BLaER1 treated with 17β-estradiol and CSF1 and Interleukin-3, amounts not matched to agents 10 nM and 100 nM (cell line): ENCODE results near the gene DMRT3.
A peak's percentile ranks its signal among the peaks of the same experiment; 100 is the strongest.

Experiments used
- H3K27ac ChIP-seq, 11 experiments: shearing (Covaris generic); formaldehyde crosslinking; 2 replicates each; pipeline ENCODE4 v1.8.1; 2022
- H3K27me3 ChIP-seq, 11 experiments: shearing (Covaris generic); formaldehyde crosslinking; 2 replicates each; pipeline ENCODE4 v1.8.1; 2022
- H3K36me3 ChIP-seq, 11 experiments: shearing (Covaris generic); formaldehyde crosslinking; 2 replicates each; pipeline ENCODE4 v1.8.1; 2022
- H3K4me1 ChIP-seq, 10 experiments: shearing (Covaris generic); formaldehyde crosslinking; 2 replicates each; pipeline ENCODE4 v1.8.1; 2022
- H3K4me2 ChIP-seq, 11 experiments: shearing (Covaris generic); formaldehyde crosslinking; 2 replicates each; pipeline ENCODE4 v1.8.1; 2022
- H3K4me3 ChIP-seq, 10 experiments: shearing (Covaris generic); formaldehyde crosslinking; 2 replicates each; pipeline ENCODE4 v1.8.1; 2022
- H3K9ac ChIP-seq, 11 experiments: shearing (Covaris generic); formaldehyde crosslinking; 2 replicates each; pipeline ENCODE4 v1.8.1; 2022
- H3K9me3 ChIP-seq, 11 experiments: shearing (Covaris generic); formaldehyde crosslinking; replicated peaks in 1 of 11; 2 replicates each; pipeline ENCODE4 v1.8.1; 2022
- H4K20me1 ChIP-seq, 11 experiments: shearing (Covaris generic); formaldehyde crosslinking; 2 replicates each; pipeline ENCODE4 v1.8.1; 2022
- Cebpa-rat ChIP-seq, 11 experiments: shearing (Covaris generic); IDR thresholded peaks; 2 replicates each; pipeline ENCODE4 v1.8.1; 2022

Gene DMRT3

GRCh38 chr9:948497-948896 is 28.0 kb upstream of the DMRT3 start:
- Histone ChIP-seq H3K27me3 (no peaks in the 10 kb centered on the region), H3K4me3 (no peak overlapping the region), H3K27ac (no peak overlapping the region), H3K9ac (no peak overlapping the region), H3K9me3 (no peaks in the 10 kb centered on the region), H3K36me3 (no peaks in the 10 kb centered on the region), H3K4me1 (no peaks in the 10 kb centered on the region), H4K20me1 (no peaks in the 10 kb centered on the region), H3K4me2 (no peak overlapping the region)
- no peak for TF ChIP-seq Cebpa-rat (IDR thresholded peaks at IDR 0.05)

- no peaks in the 10 kb centered on the region for H4K20me1 ChIP-seq
- H3K27me3 ChIP-seq = no peaks in the 10 kb centered on the region
- no peaks in the 10 kb centered on the region for H3K36me3 ChIP-seq
- no peaks in the 10 kb centered on the region for H3K9me3 ChIP-seq
- no peak for TF ChIP-seq Cebpa-rat (IDR thresholded peaks at IDR 0.05)
- H3K4me2 ChIP-seq = no peak overlapping the region
- no peak overlapping the region for H3K27ac ChIP-seq
- H3K4me3 ChIP-seq = no peak overlapping the region
- no peak overlapping the region for H3K9ac ChIP-seq
- H3K4me1 ChIP-seq = no peaks in the 10 kb centered on the region
Observed at GRCh38 chr9:950139-950538, 26.3 kb upstream of the DMRT3 start.

- TF ChIP-seq Cebpa-rat (IDR thresholded peaks at IDR 0.05) = no peak
- H3K9me3 ChIP-seq = no peaks in the 10 kb centered on the region
Observed at GRCh38 chr9:952546-952945, 23.9 kb upstream of the DMRT3 start.

GRCh38 chr9:959105-959504 is 17.4 kb upstream of the DMRT3 start:
- Histone ChIP-seq H3K27ac (no peak overlapping the region), H3K4me2 (no peak overlapping the region), H3K9me3 (no peaks in the 10 kb centered on the region), H3K4me3 (no peak overlapping the region), H3K36me3 (no peaks in the 10 kb centered on the region), H3K4me1 (peaks cover 0 to 21% (median 10%) of the 10 kb centered on the region in 10 experiments; a peak in 14 of 20 replicates), H3K27me3 (no peaks in the 10 kb centered on the region), H3K9ac (no peak overlapping the region), H4K20me1 (no peaks in the 10 kb centered on the region)
- no peak for TF ChIP-seq Cebpa-rat (IDR thresholded peaks at IDR 0.05)

More at GRCh38 chr9:952546-952945, 23.9 kb upstream of the DMRT3 start:
- no peak overlapping the region for H3K4me3 ChIP-seq
- no peak overlapping the region for H3K27ac ChIP-seq
- H3K4me1 ChIP-seq = no peaks in the 10 kb centered on the region
- H3K27me3 ChIP-seq = no peaks in the 10 kb centered on the region
- H3K36me3 ChIP-seq = no peaks in the 10 kb centered on the region
- H3K4me2 ChIP-seq = no peak overlapping the region
- H4K20me1 ChIP-seq = no peaks in the 10 kb centered on the region
- no peak overlapping the region for H3K9ac ChIP-seq

- Histone ChIP-seq H3K4me2 (no peak overlapping the region), H3K4me1 (peaks cover 0 to 29% (median 18%) of the 10 kb centered on the region in 10 experiments; a peak in 14 of 20 replicates), H3K4me3 (no peak overlapping the region), H3K27ac (no peak overlapping the region), H3K9me3 (no peaks in the 10 kb centered on the region), H3K9ac (no peak overlapping the region), H3K36me3 (no peaks in the 10 kb centered on the region), H3K27me3 (no peaks in the 10 kb centered on the region), H4K20me1 (no peaks in the 10 kb centered on the region)
- TF ChIP-seq Cebpa-rat (IDR thresholded peaks at IDR 0.05) = no peak
Observed at GRCh38 chr9:959914-960313, 16.5 kb upstream of the DMRT3 start.

GRCh38 chr9:962023-962422 is 14.4 kb upstream of the DMRT3 start:
- no peak for TF ChIP-seq Cebpa-rat (IDR thresholded peaks at IDR 0.05)
- peaks cover 4 to 43% (median 29%) of the 10 kb centered on the region in 10 experiments for H3K4me1 ChIP-seq
- H3K9me3 ChIP-seq = no peaks in the 10 kb centered on the region
- no peak overlapping the region for H3K27ac ChIP-seq
- H3K4me3 ChIP-seq = no peak overlapping the region
- no peaks in the 10 kb centered on the region for H3K36me3 ChIP-seq
- no peak overlapping the region for H3K9ac ChIP-seq
- H3K4me2 ChIP-seq = peak overlapping the region in 1 of 11 experiments; percentile 14; a peak in 1 of 22 replicates
- no peaks in the 10 kb centered on the region for H4K20me1 ChIP-seq
- H3K27me3 ChIP-seq = peaks cover 0 to 6% (median 0%) of the 10 kb centered on the region in 11 experiments; a peak in 2 of 22 replicates

GRCh38 chr9:965497-965896 is 11.0 kb upstream of the DMRT3 start:
- no peak for TF ChIP-seq Cebpa-rat (IDR thresholded peaks at IDR 0.05)
- Histone ChIP-seq H3K27ac (no peak overlapping the region), H3K4me3 (no peak overlapping the region), H3K36me3 (no peaks in the 10 kb centered on the region), H3K9me3 (peaks cover 6 to 12% (median 11%) of the 10 kb centered on the region in 11 experiments), H3K27me3 (peaks cover 4 to 25% (median 8%) of the 10 kb centered on the region in 11 experiments; a peak in 11 of 22 replicates), H4K20me1 (no peaks in the 10 kb centered on the region), H3K9ac (no peak overlapping the region), H3K4me2 (peak overlapping the region in 4 of 11 experiments; percentile 31 to 75 (median 59); a peak in 7 of 22 replicates), H3K4me1 (peaks cover 11 to 48% (median 34%) of the 10 kb centered on the region in 10 experiments)

GRCh38 chr9:966870-967269 is 9.6 kb upstream of the DMRT3 start:
- TF ChIP-seq Cebpa-rat (IDR thresholded peaks at IDR 0.05) = no peak
- H3K9ac ChIP-seq = no peak overlapping the region
- no peaks in the 10 kb centered on the region for H4K20me1 ChIP-seq
- H3K9me3 ChIP-seq = peaks cover 20 to 26% (median 24%) of the 10 kb centered on the region in 11 experiments
- peaks cover 4 to 25% (median 8%) of the 10 kb centered on the region in 11 experiments; a peak in 11 of 22 replicates for H3K27me3 ChIP-seq
- H3K36me3 ChIP-seq = no peaks in the 10 kb centered on the region
- H3K4me2 ChIP-seq = peak overlapping the region; percentile 23 to 57 (median 44); a peak in 21 of 22 replicates
- no peak overlapping the region for H3K4me3 ChIP-seq
- H3K4me1 ChIP-seq = peaks cover 11 to 47% (median 34%) of the 10 kb centered on the region in 10 experiments
- H3K27ac ChIP-seq = no peak overlapping the region

- H3K27ac ChIP-seq = no peak overlapping the region
- H3K36me3 ChIP-seq = no peaks in the 10 kb centered on the region; a peak in 1 of 22 replicates
- TF ChIP-seq Cebpa-rat (IDR thresholded peaks at IDR 0.05) = no peak
- peaks cover 25 to 31% (median 30%) of the 10 kb centered on the region in 11 experiments for H3K9me3 ChIP-seq
- H4K20me1 ChIP-seq = no peaks in the 10 kb centered on the region
- H3K4me1 ChIP-seq = peaks cover 11 to 47% (median 34%) of the 10 kb centered on the region in 10 experiments
- peak overlapping the region; percentile 23 to 57 (median 44); a peak in 18 of 22 replicates for H3K4me2 ChIP-seq
- peaks cover 5 to 26% (median 9%) of the 10 kb centered on the region in 11 experiments; a peak in 13 of 22 replicates for H3K27me3 ChIP-seq
- H3K4me3 ChIP-seq = no peak overlapping the region
- no peak overlapping the region for H3K9ac ChIP-seq
Observed at GRCh38 chr9:967436-967835, 9.0 kb upstream of the DMRT3 start.
